Activated B cell treated with CpG ODN at 0.5 μM for 24 hours (primary cell): Measurements from ENCODE around the gene PDCD1. TPM values are rescaled to one million over a fixed set of nuclear protein-coding genes. Genes with fewer than 3 reads are reported as not detected.
"Not testable (repeated sequence)": the region's sequence is repeated elsewhere in the genome, so short reads cannot be mapped to it uniquely, and the experiment has no call there.

ENCODE experiments used
- ATAC-seq: fragments of 200-7000 bp; cut with Tn5 transposase; one replicate; pipeline ENCODE4 v1.10.0; 2021; ENCODE audit warnings: low read depth, mild to moderate bottlenecking, moderate library complexity
- CTCF ChIA-PET: fragments of 350-600 bp; sonication (Branson Sonifier 250); formaldehyde crosslinking; loops from one replicate; lab custom pipeline; 2021; ENCODE audit warnings: antibody characterized with exemption; lab: Charles Lee
- POLR2A ChIA-PET: fragments of 350-600 bp; sonication (Branson Sonifier 250); formaldehyde crosslinking; loops from one replicate; lab custom pipeline; 2021; ENCODE audit warnings: antibody characterized with exemption; lab: Charles Lee
- DNase-seq: peaks from one replicate; pipeline ENCODE4 v3.0.0; 2022
- H3K27ac Mint-ChIP-seq: one replicate; pipeline ENCODE4 v1.8.0; 2020; ENCODE audit warnings: mixed read lengths
- H3K27me3 Mint-ChIP-seq: one replicate; pipeline ENCODE4 v1.8.0; 2021; ENCODE audit warnings: mixed read lengths
- H3K36me3 Mint-ChIP-seq: one replicate; pipeline ENCODE4 v1.8.0; 2021; ENCODE audit warnings: low read depth, mixed read lengths
- H3K4me1 Mint-ChIP-seq: one replicate; pipeline ENCODE4 v1.8.0; 2021; ENCODE audit warnings: mixed read lengths
- H3K4me3 Mint-ChIP-seq: one replicate; pipeline ENCODE4 v1.8.0; 2020; ENCODE audit warnings: mild to moderate bottlenecking, mixed read lengths
- H3K9me3 Mint-ChIP-seq: one replicate; pipeline ENCODE4 v1.8.0; 2020; ENCODE audit warnings: mixed read lengths
- intact Hi-C: fragments of 100-400 bp; cut with micrococcal nuclease; formaldehyde crosslinking; loops from one replicate; pipeline ENCODE4 v1.15.1; 2024
- total RNA-seq: library from RNA; stranded (reverse); gene quantifications from 2 replicates; pipeline ENCODE4 v1.2.3, GENCODE V29; 2022
- TF ChIP-seq, protein P1 (sequence below): fragments of 200-600 bp; IDR thresholded peaks from one replicate; pipeline ENCODE4 v1.8.0; 2022; ENCODE audit warnings: antibody characterized with exemption, mild to moderate bottlenecking

The PDCD1 gene
- total RNA-seq, result 2.6 and 3.5 TPM in 2 replicates

GRCh38 chr2:241858206-241859016, at the start of gene PDCD1:
PDCD1 (minus strand) TSS chr2:241858894; CDS start chr2:241858838, 56 bp downstream.
- intact Hi-C loops, result loop anchor here (1.0 to 5.0 kb wide), 4 partner anchors 14 to 70 kb away; no protein-coding TSS in a partner anchor
- Mint-ChIP-seq H3K27me3 (peaks cover 19% of the 10 kb centered on the region), H3K36me3 (no peaks in the 10 kb centered on the region), H3K9me3 (no peaks in the 10 kb centered on the region), H3K4me1 (peaks cover 37% of the 10 kb centered on the region), H3K4me3 (peak within 1 kb of the TSS; percentile 79), H3K27ac (peak within 1 kb of the TSS; percentile 91)
- POLR2A ChIA-PET, result interaction anchor here (1.8 to 2.3 kb wide), 3 partner anchors 14 to 124 kb away, joined by 7 to 23 read pairs (median 12); partner anchors contain the start of gene D2HGDH
- TF ChIP-seq, protein P1, sequence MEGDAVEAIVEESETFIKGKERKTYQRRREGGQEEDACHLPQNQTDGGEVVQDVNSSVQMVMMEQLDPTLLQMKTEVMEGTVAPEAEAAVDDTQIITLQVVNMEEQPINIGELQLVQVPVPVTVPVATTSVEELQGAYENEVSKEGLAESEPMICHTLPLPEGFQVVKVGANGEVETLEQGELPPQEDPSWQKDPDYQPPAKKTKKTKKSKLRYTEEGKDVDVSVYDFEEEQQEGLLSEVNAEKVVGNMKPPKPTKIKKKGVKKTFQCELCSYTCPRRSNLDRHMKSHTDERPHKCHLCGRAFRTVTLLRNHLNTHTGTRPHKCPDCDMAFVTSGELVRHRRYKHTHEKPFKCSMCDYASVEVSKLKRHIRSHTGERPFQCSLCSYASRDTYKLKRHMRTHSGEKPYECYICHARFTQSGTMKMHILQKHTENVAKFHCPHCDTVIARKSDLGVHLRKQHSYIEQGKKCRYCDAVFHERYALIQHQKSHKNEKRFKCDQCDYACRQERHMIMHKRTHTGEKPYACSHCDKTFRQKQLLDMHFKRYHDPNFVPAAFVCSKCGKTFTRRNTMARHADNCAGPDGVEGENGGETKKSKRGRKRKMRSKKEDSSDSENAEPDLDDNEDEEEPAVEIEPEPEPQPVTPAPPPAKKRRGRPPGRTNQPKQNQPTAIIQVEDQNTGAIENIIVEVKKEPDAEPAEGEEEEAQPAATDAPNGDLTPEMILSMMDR, result no peak
- ATAC-seq (peak; percentile 43), DNase-seq (no peak)
- CTCF ChIA-PET, result no interaction called here

GRCh38 chr2:241907831-241908230, 49.1 kb upstream of the PDCD1 start:
- H3K4me1 Mint-ChIP-seq, H3K4me3 Mint-ChIP-seq, DNase-seq, intact Hi-C loops, H3K27ac Mint-ChIP-seq, H3K27me3 Mint-ChIP-seq, ATAC-seq, CTCF ChIA-PET, H3K9me3 Mint-ChIP-seq, POLR2A ChIA-PET: not testable (repeated sequence)
- peaks cover 53% of the 10 kb centered on the region for H3K36me3 Mint-ChIP-seq

DNA sequence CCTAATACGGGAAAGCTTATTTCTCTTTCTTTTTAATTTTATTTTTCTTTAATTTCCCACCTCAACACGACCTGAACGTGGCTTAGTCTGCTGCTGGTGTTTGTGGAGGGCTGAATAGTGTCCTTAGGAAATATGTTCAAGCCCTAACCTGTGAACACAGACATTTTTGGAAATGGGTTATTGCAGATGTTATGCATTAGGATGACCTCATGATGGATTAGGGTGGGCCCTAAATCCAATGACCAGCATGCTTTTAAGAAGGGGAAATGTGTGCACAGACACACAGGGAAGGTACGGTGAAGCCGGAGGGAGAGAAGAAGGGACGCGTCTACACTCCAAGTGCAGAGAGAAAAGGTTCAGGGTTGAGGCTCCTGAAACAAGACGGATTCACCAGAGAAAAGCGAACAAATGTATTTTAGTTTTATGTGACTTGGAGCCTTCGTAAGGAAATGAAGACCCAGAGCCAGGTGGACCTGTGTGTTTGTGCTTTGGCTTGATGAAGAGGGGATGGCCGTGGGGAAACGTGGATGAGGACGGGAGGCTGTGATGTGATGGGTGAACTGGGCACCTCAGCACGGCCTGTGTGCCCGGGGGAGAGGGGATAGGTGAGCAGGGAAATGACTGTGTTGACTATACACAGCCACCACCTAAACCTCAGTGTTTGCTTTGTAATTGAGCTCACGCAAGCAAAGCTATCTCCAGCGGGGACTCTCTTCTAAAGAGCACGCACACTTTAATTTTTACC, 48.3 kb upstream of the PDCD1 start:
- ChIA-PET CTCF (no interaction called here), POLR2A (no interaction called here)
- no peaks in the 10 kb centered on the region for H3K9me3 Mint-ChIP-seq
- H3K27me3 Mint-ChIP-seq, result no peaks in the 10 kb centered on the region
- no peak overlapping the region for H3K27ac Mint-ChIP-seq
- no peak for DNase-seq
- peaks cover 3% of the 10 kb centered on the region for H3K4me1 Mint-ChIP-seq
- intact Hi-C loops, result no loop called here
- ATAC-seq, result no peak
- no peak overlapping the region for H3K4me3 Mint-ChIP-seq
- TF ChIP-seq, protein P1, result no peak
- peaks cover 48% of the 10 kb centered on the region for H3K36me3 Mint-ChIP-seq

GRCh38 chr2:241906378-241906770, 47.7 kb upstream of the PDCD1 start:
- ATAC-seq, H3K4me1 Mint-ChIP-seq, H3K4me3 Mint-ChIP-seq, H3K9me3 Mint-ChIP-seq, POLR2A ChIA-PET, intact Hi-C loops, H3K27me3 Mint-ChIP-seq, H3K27ac Mint-ChIP-seq, CTCF ChIA-PET: not testable (repeated sequence)
- peaks cover 48% of the 10 kb centered on the region for H3K36me3 Mint-ChIP-seq
- DNase-seq, result peak; percentile 4

DNA sequence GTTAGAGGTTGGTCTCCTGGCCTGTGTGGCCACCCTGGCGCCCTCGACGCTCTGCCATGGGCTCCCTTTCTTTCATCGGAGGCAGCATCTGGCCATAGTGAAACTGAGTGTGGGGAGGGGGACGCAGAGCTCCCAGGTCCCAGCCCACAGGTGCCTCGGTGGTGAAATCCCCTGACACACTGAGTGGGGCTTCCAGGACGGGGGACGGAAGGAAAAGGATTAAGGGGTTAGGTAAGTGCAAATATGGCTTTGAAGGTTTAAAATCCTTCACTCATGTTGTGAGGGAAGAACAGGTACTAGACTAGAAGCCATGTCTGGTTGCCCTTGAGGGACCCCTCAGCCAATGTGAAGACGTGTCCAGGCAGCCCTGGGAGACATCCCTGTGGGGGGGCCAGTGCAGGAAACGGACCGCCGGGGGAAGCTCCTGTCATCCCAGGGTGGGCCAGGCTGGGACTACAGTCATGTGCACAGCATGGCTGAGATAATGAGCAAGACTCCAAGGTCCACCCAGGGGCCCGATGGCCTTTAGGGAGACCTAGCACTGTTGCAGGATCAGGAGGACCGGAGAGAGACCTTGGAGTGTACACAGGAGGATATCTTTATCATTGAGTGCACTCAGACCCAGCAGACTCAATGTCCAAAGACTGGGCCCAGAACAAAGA, 47.2 kb upstream of the PDCD1 start:
- H3K4me3 Mint-ChIP-seq, result no peak overlapping the region
- no peaks in the 10 kb centered on the region for H3K27me3 Mint-ChIP-seq
- peak; percentile 3 for DNase-seq
- H3K36me3 Mint-ChIP-seq, result peaks cover 47% of the 10 kb centered on the region
- no peak for ATAC-seq
- H3K27ac Mint-ChIP-seq, result no peak overlapping the region
- ChIA-PET CTCF (no interaction called here), POLR2A (no interaction called here)
- intact Hi-C loops, result no loop called here
- TF ChIP-seq, protein P1, result no peak
- no peaks in the 10 kb centered on the region for H3K9me3 Mint-ChIP-seq
- H3K4me1 Mint-ChIP-seq, result peaks cover 8% of the 10 kb centered on the region
